Fibroblast of lung (primary cell): ENCODE data around the gene CDH1. TPM values are rescaled to one million over a fixed set of nuclear protein-coding genes. Genes with fewer than 3 reads are reported as not detected.
A peak's percentile ranks its signal among the peaks of the same experiment; 100 is the strongest.

ENCODE experiments used
- DNase-seq, 2 donors: peaks; one replicate each; pipeline versions ENCODE4 v3.0.0 to v3.0.0-alpha.2; 2010; ENCODE audit warnings: low read depth in 2 of 2
- H2AFZ ChIP-seq: 2 replicates; pipeline ENCODE4 v1.5.1; 2012; ENCODE audit warnings: low read length, control low read depth, inconsistent platforms
- H3K27ac ChIP-seq: 2 replicates; pipeline ENCODE4 v1.5.1; 2011; ENCODE audit warnings: low read length, control low read depth; ENCODE audit not compliant: insufficient read depth
- H3K27me3 ChIP-seq: 2 replicates; pipeline ENCODE4 v1.5.1; 2011; ENCODE audit warnings: mild to moderate bottlenecking, low read length; ENCODE audit not compliant: control insufficient read depth, insufficient read depth
- H3K36me3 ChIP-seq: 2 replicates; pipeline ENCODE4 v1.5.1; 2011; ENCODE audit warnings: low read length; ENCODE audit not compliant: control insufficient read depth, insufficient read depth
- H3K4me1 ChIP-seq: 2 replicates; pipeline ENCODE4 v1.5.1; 2011; ENCODE audit warnings: low read length; ENCODE audit not compliant: control insufficient read depth, insufficient read depth; ENCODE audit errors: extremely low read depth
- H3K4me2 ChIP-seq: 2 replicates; pipeline ENCODE4 v1.5.1; 2011; ENCODE audit warnings: low read length, control low read depth; ENCODE audit not compliant: insufficient read depth; ENCODE audit errors: extremely low read depth
- H3K4me3 ChIP-seq, 4 experiments: fragments of 200-600 bp in 1 of 4; sonication (generic) in 1 of 4; replicated peaks in 1 of 4; 2 replicates each; pipeline ENCODE4 v1.5.1; 2011 to 2016; ENCODE audit warnings: low read length in 4 of 4, low read depth in 3 of 4, mild to moderate bottlenecking in 3 of 4, control low read depth in 2 of 4, inconsistent platforms in 1 of 4, mixed read lengths in 1 of 4; ENCODE audit not compliant: insufficient read depth in 1 of 4; ENCODE audit errors: control extremely low read depth in 1 of 4
- H3K79me2 ChIP-seq: 2 replicates; pipeline ENCODE4 v1.5.1; 2012; ENCODE audit warnings: mild to moderate bottlenecking, low read length, inconsistent platforms; ENCODE audit not compliant: control insufficient read depth, insufficient read depth
- H3K9ac ChIP-seq: 2 replicates; pipeline ENCODE4 v1.5.1; 2011; ENCODE audit warnings: mild to moderate bottlenecking, low read length, control low read depth; ENCODE audit not compliant: insufficient read depth
- H3K9me3 ChIP-seq: 2 replicates; pipeline ENCODE4 v1.5.1; 2012; ENCODE audit warnings: low read depth, low read length; ENCODE audit not compliant: control insufficient read depth, insufficient read depth
- H4K20me1 ChIP-seq: 2 replicates; pipeline ENCODE4 v1.5.1; 2011; ENCODE audit warnings: low read length; ENCODE audit not compliant: control insufficient read depth, insufficient read depth; ENCODE audit errors: extremely low read depth
- CTCF ChIP-seq, 2 donors: IDR thresholded peaks in 1 of 2; conservative IDR thresholded peaks in 1 of 2; 1 replicate in 1 of 2; 2 replicates in 1 of 2; pipeline ENCODE4 v1.5.1; 2011 to 2012; ENCODE audit warnings: low read length in 2 of 2, control low read depth in 1 of 2, inconsistent platforms in 1 of 2, low read depth in 1 of 2, mild to moderate bottlenecking in 1 of 2
- EZH2 ChIP-seq: IDR thresholded peaks from 2 replicates; pipeline ENCODE4 v1.5.1; 2012; ENCODE audit warnings: low read length, control low read depth, mild to moderate bottlenecking; ENCODE audit errors: missing control alignments
- polyA plus RNA-seq, 2 donors: library from polyadenylated mRNA; depleted of rRNA in 1 of 2; stranded (reverse) in 1 of 2; unstranded in 1 of 2; fragments of >200 nt; gene quantifications; 2 replicates each; pipeline ENCODE4 v1.2.1, GENCODE V29; 2011 to 2012; ENCODE audit warnings: missing spikeins in 1 of 2
- total RNA-seq: library from RNA; depleted of rRNA; stranded (reverse); fragments of >200 nt; gene quantifications from 2 replicates; pipeline ENCODE4 v1.2.1, GENCODE V29; 2014

CDH1 gene
- total and polyA plus RNA-seq, 2 donors (not counting 1 experiment from before 2014, with no cell fraction given), result 0.02 TPM; not detected in 1

GRCh38 chr16:68814516-68814915 is 77.4 kb downstream of the CDH1 start:
- H3K9me3 ChIP-seq, result no peaks in the 10 kb centered on the region
- H3K4me1 ChIP-seq, result no peaks in the 10 kb centered on the region
- no peak overlapping the region for H3K9ac ChIP-seq
- H3K4me2 ChIP-seq, result no peak overlapping the region
- no peak overlapping the region for H3K4me3 ChIP-seq
- H3K36me3 ChIP-seq, result no peaks in the 10 kb centered on the region
- H3K27me3 ChIP-seq, result no peaks in the 10 kb centered on the region
- no peaks in the 10 kb centered on the region for H4K20me1 ChIP-seq
- no peak for TF ChIP-seq EZH2
- no peak for TF ChIP-seq CTCF (conservative IDR thresholded peaks at IDR 0.05 in 1 of 2, IDR thresholded peaks at IDR 0.05 in 1 of 2; ENCODE audit: low read depth in 1 of 2, low read length in 2 of 2)
- DNase-seq, result no peak
- H3K27ac ChIP-seq, result no peak overlapping the region
- no peak overlapping the region for H2AFZ ChIP-seq
- no peaks in the 10 kb centered on the region for H3K79me2 ChIP-seq

GRCh38 chr16:68823401-68824135 is 86.5 kb downstream of the CDH1 start:
- peak; percentile 70 to 96 for DNase-seq
- no peaks in the 10 kb centered on the region for H4K20me1 ChIP-seq
- no peak overlapping the region for H3K9ac ChIP-seq
- H3K4me1 ChIP-seq, result peaks cover 6% of the 10 kb centered on the region
- H3K4me2 ChIP-seq, result peak overlapping the region; percentile 82
- no peaks in the 10 kb centered on the region for H3K27me3 ChIP-seq
- no peaks in the 10 kb centered on the region for H3K79me2 ChIP-seq
- H3K9me3 ChIP-seq, result no peaks in the 10 kb centered on the region
- H3K36me3 ChIP-seq, result no peaks in the 10 kb centered on the region
- peak overlapping the region; percentile 70 for H2AFZ ChIP-seq
- no peak for TF ChIP-seq CTCF (conservative IDR thresholded peaks at IDR 0.05 in 1 of 2, IDR thresholded peaks at IDR 0.05 in 1 of 2; ENCODE audit: low read depth in 1 of 2, low read length in 2 of 2)
- TF ChIP-seq EZH2, result no peak
- no peak overlapping the region for H3K4me3 ChIP-seq
- peak overlapping the region; percentile 83 for H3K27ac ChIP-seq

- TF ChIP-seq CTCF (conservative IDR thresholded peaks at IDR 0.05 in 1 of 2, IDR thresholded peaks at IDR 0.05 in 1 of 2; ENCODE audit: low read depth in 1 of 2, low read length in 2 of 2) (no peak), EZH2 (no peak)
- Histone ChIP-seq H2AFZ (no peak overlapping the region), H3K4me1 (peaks cover 6% of the 10 kb centered on the region), H3K9ac (no peak overlapping the region), H3K4me3 (no peak overlapping the region), H4K20me1 (no peaks in the 10 kb centered on the region), H3K36me3 (no peaks in the 10 kb centered on the region), H3K79me2 (no peaks in the 10 kb centered on the region), H3K9me3 (no peaks in the 10 kb centered on the region), H3K4me2 (no peak overlapping the region), H3K27me3 (no peaks in the 10 kb centered on the region), H3K27ac (no peak overlapping the region)
- peak in 1 of 2 donors; percentile 30 for DNase-seq
Measured at GRCh38 chr16:68825427-68825826, 88.3 kb downstream of the CDH1 start.
